HCT116 (cell line): ENCODE measurements around the gene CACNB1. TPM values are rescaled to one million over a fixed set of nuclear protein-coding genes. Genes with fewer than 3 reads are reported as not detected.

Experiments
- ATAC-seq: fragments of 200-7000 bp; cut with Tn5 transposase; 2 replicates; pipeline ENCODE4 v1.9.1; 2020; ENCODE audit warnings: mild to moderate bottlenecking, moderate library complexity
- BruUV-seq: library from RNA; stranded (reverse); fragments of 400-500 nt; replicated peaks from 2 replicates; lab custom pipeline; 2021; lab: Mats Ljungman, UMichigan
- CTCF ChIA-PET: fragments of 300-600 bp; sonication (Branson Sonifier 250); formaldehyde crosslinking; loops from one replicate; lab custom pipeline; 2021; ENCODE audit warnings: antibody characterized with exemption; lab: Charles Lee
- POLR2A ChIA-PET: fragments of 300-600, 350-600 bp; sonication (Branson Sonifier 250); formaldehyde crosslinking; loops from one replicate; lab custom pipeline; 2021; ENCODE audit warnings: antibody characterized with exemption; lab: Charles Lee
- RAD21 ChIA-PET, 2 experiments: fragments of 300-600 bp; sonication (Branson Sonifier 250); formaldehyde crosslinking; loops; one replicate each; lab custom pipeline; 2023; ENCODE audit warnings: low total read pairs in 2 of 2; ENCODE audit not compliant: uncharacterized antibody in 2 of 2, unreplicated experiment in 2 of 2, low non-redundant PET in 1 of 2; lab: Charles Lee
- DNase-seq: peaks from one replicate; pipeline ENCODE4 v3.0.0-alpha.2; 2010; ENCODE audit warnings: low read depth, low spot score
- H2AFZ ChIP-seq: fragments of 200-600 bp; shearing (Covaris generic), sonication (generic); 2 replicates; pipeline ENCODE4 v1.6.1; 2017; ENCODE audit warnings: low read depth, mixed run types, mixed read lengths, antibody characterized with exemption, low read length; ENCODE audit not compliant: poor library complexity, severe bottlenecking
- H3K27ac ChIP-seq: 2 replicates; pipeline ENCODE4 v1.5.1; 2012; ENCODE audit warnings: low read depth, low read length
- H3K27me3 ChIP-seq: fragments of 200-600 bp; sonication (generic); 2 replicates; pipeline ENCODE4 v1.6.1; 2016; ENCODE audit warnings: mixed run types, low read length, mixed read lengths; ENCODE audit not compliant: insufficient read depth
- H3K36me3 ChIP-seq, 2 experiments: fragments of 200-500 bp in 1 of 2; fragments of 200-600 bp in 1 of 2; sonication (Bioruptor generic) in 1 of 2; sonication (generic) in 1 of 2; 2 replicates each; pipeline versions ENCODE4 v1.5.1 to v1.6.1; 2014 to 2016; ENCODE audit warnings: low read length in 2 of 2, inconsistent platforms in 1 of 2, mixed read lengths in 1 of 2, mixed run types in 1 of 2; ENCODE audit not compliant: insufficient read depth in 2 of 2, control insufficient read depth in 1 of 2
- H3K4me1 ChIP-seq, 2 experiments: fragments of 200-600 bp in 1 of 2; sonication (generic) in 1 of 2; 2 replicates each; pipeline versions ENCODE4 v1.5.1 to v1.6.1; 2012 to 2017; ENCODE audit warnings: low read length in 2 of 2, inconsistent platforms in 1 of 2, mild to moderate bottlenecking in 1 of 2, mixed read lengths in 1 of 2, mixed run types in 1 of 2, moderate library complexity in 1 of 2; ENCODE audit not compliant: insufficient read depth in 2 of 2, control insufficient read depth in 1 of 2
- H3K4me2 ChIP-seq: fragments of 200-600 bp; sonication (generic); 2 replicates; pipeline ENCODE4 v1.6.1; 2017; ENCODE audit warnings: mixed run types, low read length, mixed read lengths
- H3K4me3 ChIP-seq, 2 experiments: fragments of 200-600 bp in 1 of 2; sonication (generic) in 1 of 2; replicated peaks in 1 of 2; 2 replicates each; pipeline ENCODE4 v1.5.1; 2011 to 2016; ENCODE audit warnings: low read length in 2 of 2, control low read depth in 1 of 2, low read depth in 1 of 2, mild to moderate bottlenecking in 1 of 2, mixed read lengths in 1 of 2, mixed run types in 1 of 2
- H3K79me2 ChIP-seq: fragments of 200-600 bp; sonication (generic); 2 replicates; pipeline ENCODE4 v1.6.1; 2017; ENCODE audit warnings: mild to moderate bottlenecking, mixed run types, low read length, moderate library complexity, mixed read lengths; ENCODE audit not compliant: insufficient read depth
- H3K9ac ChIP-seq: fragments of 200-600 bp; sonication (generic); 2 replicates; pipeline ENCODE4 v1.6.1; 2016; ENCODE audit warnings: low read length, mixed read lengths
- H3K9me2 ChIP-seq: fragments of 200-600 bp; sonication (generic), shearing (Covaris generic); 2 replicates; pipeline ENCODE4 v1.6.1; 2017; ENCODE audit warnings: mixed run types, mild to moderate bottlenecking, moderate library complexity; ENCODE audit not compliant: insufficient read depth
- H3K9me3 ChIP-seq, 2 experiments: fragments of 200-500 bp in 1 of 2; fragments of 200-600 bp in 1 of 2; sonication (Bioruptor generic) in 1 of 2; sonication (generic) in 1 of 2; 2 replicates each; pipeline ENCODE4 v1.6.1; 2014 to 2017; ENCODE audit warnings: low read length in 2 of 2, mixed read lengths in 2 of 2, inconsistent platforms in 1 of 2, low read depth in 1 of 2, mild to moderate bottlenecking in 1 of 2, mixed run types in 1 of 2, moderate library complexity in 1 of 2; ENCODE audit not compliant: control insufficient read depth in 1 of 2, insufficient read depth in 1 of 2
- H4K20me1 ChIP-seq: fragments of 200-600 bp; sonication (generic), shearing (Covaris generic); 2 replicates; pipeline ENCODE4 v1.6.1; 2017; ENCODE audit warnings: mixed run types, mild to moderate bottlenecking, moderate library complexity; ENCODE audit not compliant: insufficient read depth
- CBX3 ChIP-seq: IDR thresholded peaks from 2 replicates; pipeline ENCODE4 v1.6.1; 2012; ENCODE audit warnings: low read depth
- CEBPB ChIP-seq: IDR thresholded peaks from 2 replicates; pipeline ENCODE4 v1.6.1; 2012; ENCODE audit warnings: low read depth
- EGR1 ChIP-seq: IDR thresholded peaks from 2 replicates; pipeline ENCODE4 v1.6.1; 2012; ENCODE audit warnings: low read depth
- ELF1 ChIP-seq: IDR thresholded peaks from 2 replicates; pipeline ENCODE4 v1.6.1; 2012; ENCODE audit warnings: low read depth, borderline replicate concordance
- EZH2 ChIP-seq: fragments of 200-600 bp; sonication (generic); IDR thresholded peaks from 2 replicates; pipeline ENCODE4 v1.6.1; 2017; ENCODE audit warnings: antibody characterized with exemption, mixed run types
- FOSL1 ChIP-seq: IDR thresholded peaks from 2 replicates; pipeline ENCODE4 v1.6.1; 2012; ENCODE audit warnings: low read depth
- JUND ChIP-seq: IDR thresholded peaks from 2 replicates; pipeline ENCODE4 v1.6.1; 2012
- POLR2AphosphoS5 ChIP-seq: IDR thresholded peaks from 2 replicates; pipeline ENCODE4 v1.6.1; 2011; ENCODE audit warnings: mild to moderate bottlenecking, low read depth, low read length, moderate library complexity
- SIN3A ChIP-seq: IDR thresholded peaks from 2 replicates; pipeline ENCODE4 v1.6.1; 2012; ENCODE audit warnings: low read depth
- SP1 ChIP-seq: IDR thresholded peaks from 2 replicates; pipeline ENCODE4 v1.6.1; 2012; ENCODE audit warnings: low read depth
- TCF7L2 ChIP-seq: IDR thresholded peaks from 2 replicates; pipeline ENCODE4 v1.7.0; 2011; ENCODE audit warnings: borderline replicate concordance, inconsistent platforms; ENCODE audit not compliant: insufficient read depth, insufficient read length; ENCODE audit errors: extremely low read depth
- ZFX ChIP-seq: fragments of 450-650 bp; IDR thresholded peaks from 2 replicates; pipeline ENCODE4 v1.6.1; 2017
- ZNF274 ChIP-seq: fragments of 200-500 bp; sonication (Bioruptor generic); IDR thresholded peaks from 2 replicates; pipeline ENCODE4 v1.6.1; 2014; ENCODE audit warnings: mild to moderate bottlenecking, low read depth, low read length, inconsistent platforms
- intact Hi-C: fragments of 100-400 bp; cut with micrococcal nuclease; formaldehyde crosslinking; loops from 2 replicates; pipeline ENCODE4 v1.10.0; 2022
- total RNA-seq: library from RNA; stranded (reverse); gene quantifications from one replicate; pipeline ENCODE4 v1.2.1, GENCODE V29; 2021; ENCODE audit not compliant: unreplicated experiment
- TF ChIP-seq, protein P1 (sequence below): IDR thresholded peaks from 2 replicates; pipeline ENCODE4 v1.6.1; 2012
- TF ChIP-seq, protein P2 (sequence below), 3 experiments: fragments of 200-600 bp in 1 of 3; sonication (generic) in 1 of 3; IDR thresholded peaks in 2 of 3; conservative IDR thresholded peaks in 1 of 3; 2 replicates each; pipeline ENCODE4 v1.5.1; 2012 to 2017; ENCODE audit warnings: low read depth in 2 of 3, low read length in 2 of 3, antibody characterized with exemption in 1 of 3, borderline replicate concordance in 1 of 3, control low read depth in 1 of 3, mild to moderate bottlenecking in 1 of 3, mixed read lengths in 1 of 3, mixed run types in 1 of 3, moderate library complexity in 1 of 3; ENCODE audit not compliant: insufficient read depth in 1 of 3
- TF ChIP-seq, protein P3 (sequence below): IDR thresholded peaks from 2 replicates; pipeline ENCODE4 v1.6.1; 2012

The CACNB1 gene
- total RNA-seq, 1 experiment from 2014 or later = 13.0 TPM

DNA sequence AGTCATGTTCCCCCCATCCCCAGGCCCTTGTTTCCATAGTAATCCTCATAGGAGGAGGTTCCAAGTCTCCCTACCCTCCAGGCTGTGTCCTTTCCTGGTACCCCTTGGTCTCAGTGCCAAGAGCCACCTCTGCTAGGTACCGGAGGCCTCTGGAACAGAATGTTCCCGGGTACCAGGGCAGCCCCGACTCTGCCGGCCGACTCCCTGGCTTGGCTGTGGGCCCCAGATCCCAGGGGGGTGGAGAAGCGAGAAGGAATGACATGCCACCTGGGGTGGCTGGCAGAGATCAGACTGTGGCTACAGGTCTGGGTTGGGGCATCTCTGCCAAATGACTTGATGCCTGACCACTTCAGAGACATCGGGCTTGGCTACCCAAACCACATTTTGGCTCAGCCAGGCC is 24.7 kb upstream of the CACNB1 start:
- Histone ChIP-seq H3K4me2 (no peak overlapping the region), H3K9me3 (no peaks in the 10 kb centered on the region), H3K27ac (no peak overlapping the region), H3K9ac (no peak overlapping the region), H4K20me1 (no peaks in the 10 kb centered on the region), H3K36me3 (no peaks in the 10 kb centered on the region), H3K4me3 (no peak overlapping the region), H2AFZ (no peak overlapping the region), H3K4me1 (peaks cover 7% of the 10 kb centered on the region in 2 experiments; a peak in 2 of 4 replicates), H3K79me2 (no peaks in the 10 kb centered on the region), H3K27me3 (no peaks in the 10 kb centered on the region), H3K9me2 (no peaks in the 10 kb centered on the region)
- BruUV-seq = no TSS peak
- intact Hi-C loops = no loop called here
- ATAC-seq (no peak), DNase-seq (no peak)
- ChIA-PET RAD21 (no interaction called here), CTCF (no interaction called here), POLR2A (no interaction called here)
- TF ChIP-seq CEBPB (no peak), SP1 (no peak), CBX3 (no peak), ZFX (no peak), POLR2AphosphoS5 (no peak), FOSL1 (no peak), EGR1 (no peak), ELF1 (no peak), SIN3A (no peak), JUND (no peak), ZNF274 (no peak), TCF7L2 (no peak), EZH2 (no peak)
- TF ChIP-seq, protein P1, sequence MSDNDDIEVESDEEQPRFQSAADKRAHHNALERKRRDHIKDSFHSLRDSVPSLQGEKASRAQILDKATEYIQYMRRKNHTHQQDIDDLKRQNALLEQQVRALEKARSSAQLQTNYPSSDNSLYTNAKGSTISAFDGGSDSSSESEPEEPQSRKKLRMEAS = no peak
- TF ChIP-seq, protein P2, sequence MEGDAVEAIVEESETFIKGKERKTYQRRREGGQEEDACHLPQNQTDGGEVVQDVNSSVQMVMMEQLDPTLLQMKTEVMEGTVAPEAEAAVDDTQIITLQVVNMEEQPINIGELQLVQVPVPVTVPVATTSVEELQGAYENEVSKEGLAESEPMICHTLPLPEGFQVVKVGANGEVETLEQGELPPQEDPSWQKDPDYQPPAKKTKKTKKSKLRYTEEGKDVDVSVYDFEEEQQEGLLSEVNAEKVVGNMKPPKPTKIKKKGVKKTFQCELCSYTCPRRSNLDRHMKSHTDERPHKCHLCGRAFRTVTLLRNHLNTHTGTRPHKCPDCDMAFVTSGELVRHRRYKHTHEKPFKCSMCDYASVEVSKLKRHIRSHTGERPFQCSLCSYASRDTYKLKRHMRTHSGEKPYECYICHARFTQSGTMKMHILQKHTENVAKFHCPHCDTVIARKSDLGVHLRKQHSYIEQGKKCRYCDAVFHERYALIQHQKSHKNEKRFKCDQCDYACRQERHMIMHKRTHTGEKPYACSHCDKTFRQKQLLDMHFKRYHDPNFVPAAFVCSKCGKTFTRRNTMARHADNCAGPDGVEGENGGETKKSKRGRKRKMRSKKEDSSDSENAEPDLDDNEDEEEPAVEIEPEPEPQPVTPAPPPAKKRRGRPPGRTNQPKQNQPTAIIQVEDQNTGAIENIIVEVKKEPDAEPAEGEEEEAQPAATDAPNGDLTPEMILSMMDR (IDR thresholded peaks at IDR 0.05 in 2 of 3, conservative IDR thresholded peaks at IDR 0.05 in 1 of 3; ENCODE audit: borderline replicate concordance in 1 of 3, insufficient read depth in 1 of 3, low read depth in 2 of 3, low read length in 2 of 3) = no peak
- TF ChIP-seq, protein P3, sequence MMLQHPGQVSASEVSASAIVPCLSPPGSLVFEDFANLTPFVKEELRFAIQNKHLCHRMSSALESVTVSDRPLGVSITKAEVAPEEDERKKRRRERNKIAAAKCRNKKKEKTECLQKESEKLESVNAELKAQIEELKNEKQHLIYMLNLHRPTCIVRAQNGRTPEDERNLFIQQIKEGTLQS = no peak
